SU-DHL-6 (cell line): ENCODE results near the gene CACNA2D4.
"Not testable (repeated sequence)": the region's sequence is repeated elsewhere in the genome, so short reads cannot be mapped to it uniquely, and the experiment has no call there.

Source experiments
- H2AFZ ChIP-seq: fragments of 200-600 bp; sonication (generic); 2 replicates; pipeline ENCODE4 v1.6.1; 2014; ENCODE audit warnings: low read depth, mild to moderate bottlenecking, moderate library complexity, mixed read lengths, antibody characterized with exemption, low read length; ENCODE audit not compliant: severe bottlenecking
- H3F3A ChIP-seq: fragments of 200-600 bp; shearing (Covaris generic); 2 replicates; pipeline ENCODE4 v1.6.0; 2016; ENCODE audit warnings: antibody characterized with exemption, mild to moderate bottlenecking; ENCODE audit not compliant: insufficient read depth
- H3K27ac ChIP-seq: fragments of 200-600 bp; sonication (generic); 2 replicates; pipeline ENCODE4 v1.5.1; 2016; ENCODE audit warnings: low read depth, mild to moderate bottlenecking, low read length, moderate library complexity, mixed read lengths
- H3K27me3 ChIP-seq: fragments of 200-600 bp; sonication (generic), shearing (Covaris generic); 2 replicates; pipeline ENCODE4 v1.6.0; 2014; ENCODE audit warnings: mild to moderate bottlenecking, low read length
- H3K36me3 ChIP-seq: fragments of 200-600 bp; sonication (generic); 2 replicates; pipeline ENCODE4 v1.6.1; 2014; ENCODE audit warnings: mild to moderate bottlenecking, low read length, mixed read lengths
- H3K4me2 ChIP-seq: fragments of 300-600, 200-600 bp; shearing (Covaris generic), sonication (generic); 2 replicates; pipeline ENCODE4 v1.6.0; 2014; ENCODE audit warnings: low read length, low read depth, mild to moderate bottlenecking; ENCODE audit not compliant: poor library complexity, severe bottlenecking
- H3K4me3 ChIP-seq: fragments of 200-600 bp; sonication (generic); 2 replicates; pipeline ENCODE4 v1.5.1; 2014; ENCODE audit warnings: antibody characterized with exemption, low read length, mild to moderate bottlenecking, mixed read lengths; ENCODE audit not compliant: insufficient read depth, poor library complexity, severe bottlenecking
- H3K79me2 ChIP-seq: fragments of 200-600 bp; sonication (generic); 2 replicates; pipeline ENCODE4 v1.6.1; 2014; ENCODE audit warnings: mild to moderate bottlenecking, low read length, moderate library complexity; ENCODE audit not compliant: insufficient read depth
- H3K9ac ChIP-seq: fragments of 200-600 bp; sonication (generic); 2 replicates; pipeline ENCODE4 v1.7.0; 2014; ENCODE audit warnings: mild to moderate bottlenecking, low read length
- H3K9me2 ChIP-seq: fragments of 200-600 bp; sonication (generic); replicated peaks from 2 replicates; pipeline ENCODE4 v1.6.1; 2014; ENCODE audit warnings: low read length; ENCODE audit not compliant: insufficient read depth
- H3K9me3 ChIP-seq: fragments of 200-600 bp; sonication (generic); 2 replicates; pipeline ENCODE4 v1.6.1; 2014; ENCODE audit warnings: low read length, mixed read lengths; ENCODE audit not compliant: insufficient read depth
- H4K20me1 ChIP-seq: fragments of 200-600 bp; sonication (generic); 2 replicates; pipeline ENCODE4 v1.6.1; 2014; ENCODE audit warnings: low read depth, mild to moderate bottlenecking, antibody characterized with exemption, low read length, moderate library complexity, mixed read lengths
- CTCF ChIP-seq: fragments of 200-600 bp; sonication (generic); IDR thresholded peaks from one replicate; pipeline ENCODE4 v1.5.1; 2017; ENCODE audit warnings: antibody characterized with exemption, mild to moderate bottlenecking, low read length, moderate library complexity; ENCODE audit not compliant: insufficient read depth, poor library complexity, severe bottlenecking
- EZH2phosphoT487 ChIP-seq: fragments of 200-600 bp; sonication (generic), shearing (Covaris generic); conservative IDR thresholded peaks from 2 replicates; pipeline ENCODE4 v1.6.1; 2018; ENCODE audit warnings: mild to moderate bottlenecking, antibody characterized with exemption, low read length, moderate library complexity, mixed read lengths

Gene CACNA2D4

DNA sequence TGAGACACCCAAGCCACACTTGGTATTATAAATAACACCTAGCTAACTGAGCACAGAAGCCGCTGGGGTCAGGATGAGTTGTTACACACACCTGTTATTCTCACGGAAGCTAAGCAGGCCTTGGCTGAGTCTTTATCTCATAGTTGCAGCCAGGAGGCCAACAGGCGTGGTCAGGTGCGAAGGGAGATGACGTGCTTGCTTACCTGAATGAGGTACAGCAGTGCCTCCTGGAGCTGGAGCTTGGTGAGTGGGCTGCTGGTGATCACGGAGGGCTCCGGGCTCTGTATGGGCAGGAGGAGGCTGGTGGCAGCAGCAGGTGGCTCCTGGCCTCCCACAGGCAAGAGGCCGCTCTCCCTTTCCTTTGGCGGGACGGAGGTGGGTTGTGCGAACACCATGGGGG, 30.4 kb upstream of the CACNA2D4 start:
- Histone ChIP-seq H2AFZ (no peak overlapping the region), H3K9ac (no peak overlapping the region), H3F3A (no peaks in the 10 kb centered on the region), H3K4me2 (no peak overlapping the region), H3K9me3 (no peaks in the 10 kb centered on the region), H3K36me3 (no peaks in the 10 kb centered on the region), H3K4me3 (no peak overlapping the region), H3K27me3 (no peaks in the 10 kb centered on the region), H3K9me2 (no peaks in the 10 kb centered on the region), H3K27ac (no peak overlapping the region), H4K20me1 (no peaks in the 10 kb centered on the region), H3K79me2 (no peaks in the 10 kb centered on the region)
- no peak for TF ChIP-seq EZH2phosphoT487
- TF ChIP-seq CTCF, result no peak

- Histone ChIP-seq H3K27ac (no peak overlapping the region), H3K4me2 (no peak overlapping the region)
Observed at GRCh38 chr12:1947081-1947480, 28.6 kb upstream of the CACNA2D4 start.

GRCh38 chr12:1946296-1946695, 27.8 kb upstream of the CACNA2D4 start:
- Histone ChIP-seq H3K9me3 (no peaks in the 10 kb centered on the region), H4K20me1 (no peaks in the 10 kb centered on the region), H2AFZ (no peak overlapping the region), H3K79me2 (no peaks in the 10 kb centered on the region), H3K36me3 (no peaks in the 10 kb centered on the region), H3K9ac (no peak overlapping the region), H3F3A (no peaks in the 10 kb centered on the region), H3K27me3 (no peaks in the 10 kb centered on the region), H3K9me2 (no peaks in the 10 kb centered on the region), H3K4me3 (no peak overlapping the region), H3K27ac (no peak overlapping the region), H3K4me2 (no peak overlapping the region)
- no peak for TF ChIP-seq EZH2phosphoT487
- no peak for TF ChIP-seq CTCF

More at GRCh38 chr12:1947081-1947480, 28.6 kb upstream of the CACNA2D4 start:
- no peak overlapping the region for H3K4me3 ChIP-seq
- H4K20me1 ChIP-seq, result no peaks in the 10 kb centered on the region
- no peak overlapping the region for H2AFZ ChIP-seq
- no peaks in the 10 kb centered on the region for H3K27me3 ChIP-seq
- no peaks in the 10 kb centered on the region for H3K9me2 ChIP-seq
- no peak overlapping the region for H3K9ac ChIP-seq
- no peaks in the 10 kb centered on the region for H3K79me2 ChIP-seq
- TF ChIP-seq EZH2phosphoT487 (no peak), CTCF (no peak)
- H3K36me3 ChIP-seq, result no peaks in the 10 kb centered on the region
- no peaks in the 10 kb centered on the region for H3K9me3 ChIP-seq
- no peaks in the 10 kb centered on the region for H3F3A ChIP-seq

DNA sequence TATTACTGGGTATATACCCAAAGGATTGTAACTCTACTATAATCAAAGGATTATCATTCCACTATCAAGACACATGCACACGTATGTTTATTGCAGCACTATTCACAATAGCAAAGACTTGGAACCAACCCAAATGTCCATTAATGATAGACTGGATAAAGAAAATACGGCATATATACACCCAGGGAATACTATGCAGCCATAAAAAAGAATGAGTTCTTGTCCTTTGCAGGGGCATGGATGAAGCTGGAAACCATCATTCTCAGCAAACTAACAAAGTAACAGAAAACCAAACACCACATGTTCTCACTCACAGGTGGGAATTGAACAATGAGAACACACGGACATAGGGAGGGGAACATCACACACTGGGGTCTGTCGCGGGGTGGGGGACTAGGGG, 27.1 kb upstream of the CACNA2D4 start:
- not testable (repeated sequence) for H3K9ac ChIP-seq, H3K4me3 ChIP-seq, H3K27ac ChIP-seq, H3K9me2 ChIP-seq, H3K9me3 ChIP-seq, H3K36me3 ChIP-seq, H4K20me1 ChIP-seq, H2AFZ ChIP-seq, H3F3A ChIP-seq, H3K4me2 ChIP-seq, H3K27me3 ChIP-seq, H3K79me2 ChIP-seq
